Testis (tissue), 3 donors: ENCODE measurements around the gene PHYKPL. TPM values are rescaled to one million over a fixed set of nuclear protein-coding genes. Genes with fewer than 3 reads are reported as not detected.

Source experiments
- DNase-seq: peaks from one replicate; pipeline ENCODE4 v3.0.0-alpha.2; 2019
- H3K27ac ChIP-seq, 2 donors: fragments of 200-600 bp; sonication (generic); one replicate each; pipeline ENCODE4 v1.5.1; 2019
- H3K27me3 ChIP-seq: fragments of 200-600 bp; sonication (generic); one replicate; pipeline ENCODE4 v1.5.1; 2019
- H3K36me3 ChIP-seq: fragments of 200-600 bp; sonication (generic); one replicate; pipeline ENCODE4 v1.5.1; 2017; ENCODE audit warnings: low read depth; ENCODE audit errors: missing control alignments
- H3K4me1 ChIP-seq: fragments of 200-600 bp; sonication (generic); one replicate; pipeline ENCODE4 v1.5.1; 2019
- H3K4me3 ChIP-seq, 2 donors: fragments of 200-600 bp; sonication (generic); one replicate each; pipeline ENCODE4 v1.5.1; 2017 to 2019
- H3K9me3 ChIP-seq: fragments of 200-600 bp; sonication (generic); one replicate; pipeline ENCODE4 v1.5.1; 2017
- POLR2A ChIP-seq: fragments of 450-650 bp; IDR thresholded peaks from one replicate; pipeline ENCODE4 v1.6.1; 2017; ENCODE audit warnings: antibody characterized with exemption, mild to moderate bottlenecking, moderate library complexity
- WGBS, 2 donors: methylation state at CpG; one replicate each; pipeline ENCODE4 v1.1.5; 2018; 5-methylcytosine and 5-hydroxymethylcytosine counted together
- intact Hi-C: fragments of 100-400 bp; cut with DNase I; formaldehyde crosslinking; loops from one replicate; pipeline ENCODE4 v1.15.1; 2023; ENCODE audit warnings: low total_unique reads
- polyA plus RNA-seq: library from polyadenylated mRNA; stranded (reverse); fragments of 350-450 nt; fragmentation: Illumina TruSeq; extraction: RNeasy Lipid Tissue Mini Kit (QIAGEN cat#74804); gene quantifications from one replicate; pipeline ENCODE4 v1.2.3, GENCODE V29; 2014; ENCODE audit warnings: low read depth, low replicate concordance; ENCODE audit not compliant: insufficient read depth
- total RNA-seq, 2 donors: library from RNA; depleted of rRNA; stranded (reverse); fragments of >200 nt; gene quantifications; one replicate each; pipeline ENCODE4 v1.2.3, GENCODE V29; 2016
- TF ChIP-seq, protein P1 (sequence below), 3 experiments: fragments of 450-650 bp in 2 of 3; fragments of 200-600 bp in 1 of 3; sonication (generic) in 1 of 3; IDR thresholded peaks; one replicate each; pipeline ENCODE4 v1.5.1; 2016 to 2019; ENCODE audit warnings: antibody characterized with exemption in 3 of 3, mild to moderate bottlenecking in 2 of 3, moderate library complexity in 1 of 3

Gene PHYKPL
- total and polyA plus RNA-seq, 3 donors from 2014 or later: 81.7 to 122 (median 121) TPM

GRCh38 chr5:178277346-178277745 lies 44.7 kb upstream of the PHYKPL start:
- H3K27ac ChIP-seq: no peak overlapping the region
- 81 to 95% methylated on average over 9 of the region's 9 CpGs for WGBS, 2 donors
- intact Hi-C loops: loop anchor here (10.0 kb wide), 1 partner anchor 277 kb away; no protein-coding TSS in a partner anchor
- no peak for TF ChIP-seq POLR2A
- TF ChIP-seq, protein P1, sequence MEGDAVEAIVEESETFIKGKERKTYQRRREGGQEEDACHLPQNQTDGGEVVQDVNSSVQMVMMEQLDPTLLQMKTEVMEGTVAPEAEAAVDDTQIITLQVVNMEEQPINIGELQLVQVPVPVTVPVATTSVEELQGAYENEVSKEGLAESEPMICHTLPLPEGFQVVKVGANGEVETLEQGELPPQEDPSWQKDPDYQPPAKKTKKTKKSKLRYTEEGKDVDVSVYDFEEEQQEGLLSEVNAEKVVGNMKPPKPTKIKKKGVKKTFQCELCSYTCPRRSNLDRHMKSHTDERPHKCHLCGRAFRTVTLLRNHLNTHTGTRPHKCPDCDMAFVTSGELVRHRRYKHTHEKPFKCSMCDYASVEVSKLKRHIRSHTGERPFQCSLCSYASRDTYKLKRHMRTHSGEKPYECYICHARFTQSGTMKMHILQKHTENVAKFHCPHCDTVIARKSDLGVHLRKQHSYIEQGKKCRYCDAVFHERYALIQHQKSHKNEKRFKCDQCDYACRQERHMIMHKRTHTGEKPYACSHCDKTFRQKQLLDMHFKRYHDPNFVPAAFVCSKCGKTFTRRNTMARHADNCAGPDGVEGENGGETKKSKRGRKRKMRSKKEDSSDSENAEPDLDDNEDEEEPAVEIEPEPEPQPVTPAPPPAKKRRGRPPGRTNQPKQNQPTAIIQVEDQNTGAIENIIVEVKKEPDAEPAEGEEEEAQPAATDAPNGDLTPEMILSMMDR (IDR thresholded peaks at IDR 0.05): no peak
- H3K27me3 ChIP-seq: no peaks in the 10 kb centered on the region
- H3K4me1 ChIP-seq: no peaks in the 10 kb centered on the region
- H3K9me3 ChIP-seq: no peaks in the 10 kb centered on the region
- no peak for DNase-seq
- H3K4me3 ChIP-seq: no peak overlapping the region
- no peaks in the 10 kb centered on the region for H3K36me3 ChIP-seq

DNA sequence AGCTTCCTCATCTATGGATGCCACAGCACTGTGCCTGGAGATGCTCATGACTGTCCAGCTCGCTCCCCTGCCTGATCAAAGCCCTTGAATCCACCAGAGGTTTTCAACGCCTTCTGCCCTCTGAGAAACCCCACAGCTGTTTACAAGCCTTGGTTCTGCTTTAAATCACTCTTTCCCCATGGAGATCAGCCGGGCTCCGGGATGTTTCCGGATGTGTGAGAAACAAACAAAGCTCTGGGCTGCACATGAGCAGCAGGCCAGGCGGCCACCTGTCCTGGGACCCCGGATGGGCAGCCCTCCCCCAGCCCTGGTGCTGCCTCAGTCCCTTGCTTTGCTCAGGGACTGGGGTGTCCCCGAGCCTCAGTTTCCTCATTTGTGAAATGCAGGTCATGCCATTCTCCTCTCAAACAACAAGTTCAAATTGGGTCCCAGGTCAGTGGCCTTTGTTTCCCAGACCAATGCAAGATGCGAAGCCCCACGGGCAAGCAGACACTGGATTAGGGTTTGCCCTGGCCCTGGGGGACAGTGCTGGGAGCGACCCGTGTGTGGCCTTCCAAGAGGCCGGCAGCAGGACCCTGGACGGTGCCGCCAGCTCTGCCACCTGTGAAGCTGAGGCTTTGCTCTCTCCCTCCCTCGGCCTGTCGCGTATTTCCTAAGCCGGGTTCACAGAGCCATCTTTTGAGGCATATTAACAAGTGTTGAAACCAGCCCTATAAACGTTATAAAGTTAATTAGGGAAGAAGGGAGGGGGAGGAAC lies 42.4 kb upstream of the PHYKPL start:
- H3K4me3 ChIP-seq: no peak overlapping the region
- TF ChIP-seq, protein P1 (IDR thresholded peaks at IDR 0.05): no peak
- TF ChIP-seq POLR2A: no peak
- DNase-seq: no peak
- intact Hi-C loops: loop anchor here (10.0 kb wide), 1 partner anchor 280 kb away; no protein-coding TSS in a partner anchor
- WGBS, 2 donors: 83% methylated on average over 20 of the region's 20 CpGs
- no peaks in the 10 kb centered on the region for H3K36me3 ChIP-seq
- no peaks in the 10 kb centered on the region for H3K4me1 ChIP-seq
- H3K9me3 ChIP-seq: no peaks in the 10 kb centered on the region
- H3K27ac ChIP-seq: no peak overlapping the region
- H3K27me3 ChIP-seq: no peaks in the 10 kb centered on the region

DNA sequence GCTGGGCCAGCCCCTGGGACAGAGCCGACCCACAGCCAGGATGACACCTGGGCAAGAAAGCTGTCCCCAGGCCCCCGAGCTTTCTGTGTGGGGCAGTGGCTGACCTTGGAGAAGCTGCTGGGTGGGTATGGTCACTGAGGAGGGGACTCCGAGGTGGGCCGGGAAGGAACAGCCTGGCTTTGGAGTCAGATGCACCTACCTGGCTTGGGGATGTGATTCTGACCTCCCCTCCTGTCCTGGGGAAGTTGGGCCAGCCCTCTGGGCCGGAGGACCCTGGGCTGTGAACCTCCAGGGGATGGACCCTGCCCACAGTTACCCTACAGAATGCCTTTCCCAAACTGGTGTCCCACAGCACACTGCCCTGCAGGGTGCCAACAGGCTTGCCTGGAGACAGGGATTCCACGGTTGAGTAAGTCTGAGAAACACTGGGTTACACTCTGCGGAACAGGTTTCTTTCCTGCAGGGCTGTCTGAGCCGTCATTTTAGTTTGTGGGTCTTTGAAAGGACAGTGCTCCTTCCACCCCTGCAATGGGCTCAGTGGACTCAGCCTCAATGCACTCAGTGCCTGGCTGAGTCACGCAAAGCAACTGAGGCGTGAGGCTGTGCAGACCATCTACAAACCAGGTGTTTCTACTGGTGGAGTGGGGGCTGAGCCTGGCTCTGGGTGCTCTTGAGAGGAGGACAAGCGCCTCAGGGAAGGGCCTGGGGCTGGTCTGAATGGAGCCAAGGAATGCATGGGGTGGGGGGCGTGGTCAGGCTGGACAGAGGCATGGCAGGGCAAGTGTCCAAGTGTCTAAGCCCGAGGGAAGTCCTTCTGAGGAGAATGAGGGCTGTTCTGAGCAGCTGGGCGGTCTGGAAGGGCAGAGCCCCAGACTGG lies 41.3 kb upstream of the PHYKPL start:
- Histone ChIP-seq H3K36me3 (no peaks in the 10 kb centered on the region), H3K9me3 (no peaks in the 10 kb centered on the region), H3K27ac (no peak overlapping the region), H3K4me1 (no peaks in the 10 kb centered on the region), H3K4me3 (no peak overlapping the region), H3K27me3 (no peaks in the 10 kb centered on the region)
- no peak for TF ChIP-seq POLR2A
- TF ChIP-seq, protein P1 (IDR thresholded peaks at IDR 0.05): no peak
- WGBS, 2 donors: 84 to 88% methylated on average over 10 to 14 of the region's 14 CpGs
- intact Hi-C loops: loop anchor here (10.0 kb wide), 1 partner anchor 281 kb away; no protein-coding TSS in a partner anchor
- no peak for DNase-seq

DNA sequence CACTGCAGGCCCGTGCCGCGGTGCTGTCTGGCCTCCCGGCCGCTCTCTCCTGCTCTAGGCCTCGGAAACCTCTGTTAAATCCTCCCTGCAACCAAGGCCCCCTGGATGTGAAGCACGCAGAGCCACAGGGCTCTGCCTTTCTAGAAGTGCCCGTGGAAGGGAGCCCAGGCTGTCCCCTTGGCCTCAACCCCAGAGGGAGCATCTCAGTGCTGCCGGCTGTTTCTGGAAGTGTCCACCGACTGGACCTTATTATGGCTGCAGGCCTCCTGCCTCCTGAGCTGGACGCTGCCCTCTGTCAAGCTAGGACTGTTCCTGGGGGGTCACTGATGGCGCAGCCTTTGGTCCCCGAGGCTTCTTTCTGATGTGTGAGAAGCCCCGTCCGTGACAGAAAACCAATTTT lies 40.4 kb upstream of the PHYKPL start:
- Histone ChIP-seq H3K4me3 (no peak overlapping the region), H3K4me1 (no peaks in the 10 kb centered on the region), H3K27me3 (no peaks in the 10 kb centered on the region), H3K9me3 (no peaks in the 10 kb centered on the region), H3K27ac (no peak overlapping the region), H3K36me3 (no peaks in the 10 kb centered on the region)
- DNase-seq: no peak
- TF ChIP-seq, protein P1 (IDR thresholded peaks at IDR 0.05): no peak
- no peak for TF ChIP-seq POLR2A
- intact Hi-C loops: loop anchor here (10.0 kb wide), 1 partner anchor 282 kb away; no protein-coding TSS in a partner anchor
- WGBS, 2 donors: 74 to 87% methylated on average over 5 to 15 of the region's 15 CpGs
